Measurements from ENCODE around the gene PTCD2. TPM values are rescaled to one million over a fixed set of nuclear protein-coding genes. Genes with fewer than 3 reads are reported as not detected.

Gene PTCD2
- polyA plus RNA-seq (2012; ENCODE audit: insufficient read length, low read depth): 8.3 TPM

DNA sequence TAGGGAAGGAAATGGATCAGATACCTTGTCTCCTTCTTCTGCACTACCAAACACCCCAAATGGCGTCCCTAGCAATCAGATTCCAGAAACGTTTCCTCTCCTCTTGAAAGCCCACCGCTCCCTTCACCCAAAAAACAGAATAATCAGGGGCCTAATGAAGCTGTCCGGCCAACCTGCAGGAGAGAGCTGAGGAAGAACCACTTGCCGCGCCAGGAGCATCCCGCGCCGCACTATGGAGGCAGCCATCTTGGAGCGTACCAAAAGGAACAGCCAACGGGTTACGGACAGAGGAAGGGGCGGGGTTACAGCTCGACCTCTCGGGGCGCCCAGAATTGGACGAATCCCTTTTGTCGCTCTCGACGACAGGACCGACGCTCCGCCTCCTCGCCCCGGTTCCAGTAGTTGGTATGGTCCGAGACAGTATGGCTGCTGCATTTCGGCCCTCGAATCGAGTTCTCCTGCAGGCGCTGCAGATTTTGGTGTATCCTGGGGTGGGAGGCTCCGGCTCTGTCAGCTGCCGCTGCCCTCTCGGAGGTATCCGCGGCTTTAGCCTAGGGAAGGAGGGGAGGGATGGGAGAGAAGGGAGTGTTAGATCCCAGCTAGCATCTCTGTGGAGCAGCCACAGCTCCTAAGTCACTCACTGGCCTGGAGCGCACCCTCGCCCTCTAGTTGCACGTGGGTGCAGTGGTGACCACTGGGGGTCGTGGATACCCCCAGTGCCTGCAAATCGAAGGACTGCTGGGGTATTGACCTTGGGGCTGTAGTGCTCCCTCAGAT is at the start of gene PTCD2, which contains the start of gene MRPS27:
Gene PTCD2, plus strand, starts transcription at position 398 of the 777 bp plus-strand sequence. Its CDS starts 10 bp downstream, at position 408.
Gene MRPS27, minus strand, starts transcription at position 265 of the 777 bp plus-strand sequence. Its CDS starts 19 bp downstream, at position 246.
- TF ChIP-seq POLR2AphosphoS5 (IDR thresholded peaks at IDR 0.05; ENCODE audit: low read depth, low read length): peak; percentile 93
- TF ChIP-seq, protein P1, sequence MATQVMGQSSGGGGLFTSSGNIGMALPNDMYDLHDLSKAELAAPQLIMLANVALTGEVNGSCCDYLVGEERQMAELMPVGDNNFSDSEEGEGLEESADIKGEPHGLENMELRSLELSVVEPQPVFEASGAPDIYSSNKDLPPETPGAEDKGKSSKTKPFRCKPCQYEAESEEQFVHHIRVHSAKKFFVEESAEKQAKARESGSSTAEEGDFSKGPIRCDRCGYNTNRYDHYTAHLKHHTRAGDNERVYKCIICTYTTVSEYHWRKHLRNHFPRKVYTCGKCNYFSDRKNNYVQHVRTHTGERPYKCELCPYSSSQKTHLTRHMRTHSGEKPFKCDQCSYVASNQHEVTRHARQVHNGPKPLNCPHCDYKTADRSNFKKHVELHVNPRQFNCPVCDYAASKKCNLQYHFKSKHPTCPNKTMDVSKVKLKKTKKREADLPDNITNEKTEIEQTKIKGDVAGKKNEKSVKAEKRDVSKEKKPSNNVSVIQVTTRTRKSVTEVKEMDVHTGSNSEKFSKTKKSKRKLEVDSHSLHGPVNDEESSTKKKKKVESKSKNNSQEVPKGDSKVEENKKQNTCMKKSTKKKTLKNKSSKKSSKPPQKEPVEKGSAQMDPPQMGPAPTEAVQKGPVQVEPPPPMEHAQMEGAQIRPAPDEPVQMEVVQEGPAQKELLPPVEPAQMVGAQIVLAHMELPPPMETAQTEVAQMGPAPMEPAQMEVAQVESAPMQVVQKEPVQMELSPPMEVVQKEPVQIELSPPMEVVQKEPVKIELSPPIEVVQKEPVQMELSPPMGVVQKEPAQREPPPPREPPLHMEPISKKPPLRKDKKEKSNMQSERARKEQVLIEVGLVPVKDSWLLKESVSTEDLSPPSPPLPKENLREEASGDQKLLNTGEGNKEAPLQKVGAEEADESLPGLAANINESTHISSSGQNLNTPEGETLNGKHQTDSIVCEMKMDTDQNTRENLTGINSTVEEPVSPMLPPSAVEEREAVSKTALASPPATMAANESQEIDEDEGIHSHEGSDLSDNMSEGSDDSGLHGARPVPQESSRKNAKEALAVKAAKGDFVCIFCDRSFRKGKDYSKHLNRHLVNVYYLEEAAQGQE (IDR thresholded peaks at IDR 0.05; ENCODE audit: insufficient read depth in 1 of 2, low read depth in 2 of 2, low read length in 2 of 2): peak in 1 of 2 experiments; percentile 59; a peak in 1 of 4 replicates
- peak; percentile 23; the same call in 1 of the 2 replicates for TF ChIP-seq SIN3A (IDR thresholded peaks at IDR 0.05; ENCODE audit: borderline replicate concordance, insufficient read depth, low read length)
- TF ChIP-seq FOXP2 (optimal IDR thresholded peaks at IDR 0.05; ENCODE audit: borderline replicate concordance, extremely low read depth, extremely low read length, insufficient read depth): peak; percentile 44
- no peak; the same call in none of the 2 replicates for TF ChIP-seq TAF1 (IDR thresholded peaks at IDR 0.05; ENCODE audit: borderline replicate concordance, insufficient read depth, low read length)

GRCh38 chr5:72271702-72272101 is 48.5 kb upstream of the PTCD2 start:
- TF ChIP-seq FOXP2 (optimal IDR thresholded peaks at IDR 0.05; ENCODE audit: borderline replicate concordance, extremely low read depth, extremely low read length, insufficient read depth) (no peak), TAF1 (IDR thresholded peaks at IDR 0.05; ENCODE audit: borderline replicate concordance, insufficient read depth, low read length) (no peak), SIN3A (IDR thresholded peaks at IDR 0.05; ENCODE audit: borderline replicate concordance, insufficient read depth, low read length) (no peak), POLR2AphosphoS5 (IDR thresholded peaks at IDR 0.05; ENCODE audit: low read depth, low read length) (no peak)
- TF ChIP-seq, protein P1 (IDR thresholded peaks at IDR 0.05; ENCODE audit: insufficient read depth in 1 of 2, low read depth in 2 of 2, low read length in 2 of 2): no peak

DNA sequence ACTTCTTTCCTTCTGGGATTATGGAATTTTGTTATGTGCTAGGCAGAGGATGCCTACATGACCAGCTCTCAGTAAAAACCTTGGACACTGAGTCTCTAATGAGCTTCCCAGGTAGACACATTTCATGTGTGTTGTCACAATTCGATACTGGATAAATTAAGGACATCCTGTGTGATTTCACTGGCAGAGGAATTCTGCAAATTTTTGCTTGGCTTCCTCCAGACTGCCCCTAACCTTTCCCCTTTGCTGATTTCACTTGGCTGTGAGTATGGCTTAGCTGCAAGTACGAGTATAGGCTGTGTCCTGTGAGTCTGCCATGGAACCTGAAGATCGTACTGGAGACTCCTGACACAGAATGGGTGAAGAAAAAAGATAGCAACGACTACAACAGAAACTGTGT is 47.8 kb upstream of the PTCD2 start:
- TF ChIP-seq POLR2AphosphoS5 (IDR thresholded peaks at IDR 0.05; ENCODE audit: low read depth, low read length) (no peak), FOXP2 (optimal IDR thresholded peaks at IDR 0.05; ENCODE audit: borderline replicate concordance, extremely low read depth, extremely low read length, insufficient read depth) (no peak), SIN3A (IDR thresholded peaks at IDR 0.05; ENCODE audit: borderline replicate concordance, insufficient read depth, low read length) (no peak), TAF1 (IDR thresholded peaks at IDR 0.05; ENCODE audit: borderline replicate concordance, insufficient read depth, low read length) (no peak)
- TF ChIP-seq, protein P1 (IDR thresholded peaks at IDR 0.05; ENCODE audit: insufficient read depth in 1 of 2, low read depth in 2 of 2, low read length in 2 of 2): no peak

GRCh38 chr5:72273547-72273946 is 46.6 kb upstream of the PTCD2 start:
- no peak for TF ChIP-seq SIN3A (IDR thresholded peaks at IDR 0.05; ENCODE audit: borderline replicate concordance, insufficient read depth, low read length)
- TF ChIP-seq, protein P1 (IDR thresholded peaks at IDR 0.05; ENCODE audit: insufficient read depth in 1 of 2, low read depth in 2 of 2, low read length in 2 of 2): no peak
- TF ChIP-seq POLR2AphosphoS5 (IDR thresholded peaks at IDR 0.05; ENCODE audit: low read depth, low read length): no peak
- no peak for TF ChIP-seq FOXP2 (optimal IDR thresholded peaks at IDR 0.05; ENCODE audit: borderline replicate concordance, extremely low read depth, extremely low read length, insufficient read depth)
- no peak for TF ChIP-seq TAF1 (IDR thresholded peaks at IDR 0.05; ENCODE audit: borderline replicate concordance, insufficient read depth, low read length)
